LNCAP (cell line): ENCODE results near the gene IL16.

Source experiments
- TF ChIP-seq, protein P1 (sequence below): fragments of 450-650 bp; IDR thresholded peaks from 2 replicates; pipeline ENCODE4 v1.5.1; 2017; ENCODE audit warnings: mild to moderate bottlenecking

Gene IL16

GRCh38 chr15:81326466-81327212 lies 130.0 kb downstream of the IL16 start:
- TF ChIP-seq, protein P1, sequence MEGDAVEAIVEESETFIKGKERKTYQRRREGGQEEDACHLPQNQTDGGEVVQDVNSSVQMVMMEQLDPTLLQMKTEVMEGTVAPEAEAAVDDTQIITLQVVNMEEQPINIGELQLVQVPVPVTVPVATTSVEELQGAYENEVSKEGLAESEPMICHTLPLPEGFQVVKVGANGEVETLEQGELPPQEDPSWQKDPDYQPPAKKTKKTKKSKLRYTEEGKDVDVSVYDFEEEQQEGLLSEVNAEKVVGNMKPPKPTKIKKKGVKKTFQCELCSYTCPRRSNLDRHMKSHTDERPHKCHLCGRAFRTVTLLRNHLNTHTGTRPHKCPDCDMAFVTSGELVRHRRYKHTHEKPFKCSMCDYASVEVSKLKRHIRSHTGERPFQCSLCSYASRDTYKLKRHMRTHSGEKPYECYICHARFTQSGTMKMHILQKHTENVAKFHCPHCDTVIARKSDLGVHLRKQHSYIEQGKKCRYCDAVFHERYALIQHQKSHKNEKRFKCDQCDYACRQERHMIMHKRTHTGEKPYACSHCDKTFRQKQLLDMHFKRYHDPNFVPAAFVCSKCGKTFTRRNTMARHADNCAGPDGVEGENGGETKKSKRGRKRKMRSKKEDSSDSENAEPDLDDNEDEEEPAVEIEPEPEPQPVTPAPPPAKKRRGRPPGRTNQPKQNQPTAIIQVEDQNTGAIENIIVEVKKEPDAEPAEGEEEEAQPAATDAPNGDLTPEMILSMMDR = no peak

DNA sequence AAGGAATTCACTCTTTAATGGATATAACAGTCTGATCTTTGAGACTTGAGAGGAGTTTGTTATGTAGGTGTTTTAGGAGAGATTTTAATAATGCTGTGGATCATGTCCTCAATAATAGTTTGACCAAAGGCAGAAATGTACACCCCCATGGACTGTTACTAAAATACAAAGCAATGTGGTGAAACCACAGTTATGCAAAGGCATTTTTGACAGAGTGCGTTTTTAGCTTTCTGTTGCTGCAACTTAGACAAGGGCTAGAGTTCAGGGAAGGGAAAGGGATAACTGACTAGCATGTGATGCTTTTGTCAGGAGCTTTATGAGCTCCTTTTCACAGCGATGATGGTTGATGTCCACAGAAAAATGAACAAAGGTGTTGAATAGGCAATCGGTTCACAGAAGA lies 130.8 kb downstream of the IL16 start:
- TF ChIP-seq, protein P1 = no peak

DNA sequence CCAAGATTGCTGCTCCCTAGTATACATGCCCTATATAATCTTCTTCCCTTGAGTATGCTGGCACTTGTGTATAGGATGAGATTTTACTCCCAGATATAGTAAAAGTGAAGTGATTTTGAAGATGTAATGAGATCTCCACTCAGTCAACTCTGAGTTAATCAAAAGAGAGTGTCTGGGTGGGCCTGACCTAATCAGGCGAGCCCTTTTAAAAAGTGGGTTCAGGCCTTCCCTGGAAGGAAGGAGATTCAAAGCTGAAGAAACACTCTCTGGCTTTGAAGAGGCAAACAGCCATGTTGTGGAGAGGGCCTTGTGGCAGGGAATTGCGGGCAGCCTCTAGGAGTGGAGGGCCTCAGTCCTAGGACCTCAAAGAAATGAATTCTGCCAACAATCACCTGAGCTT lies 132.8 kb downstream of the IL16 start:
- TF ChIP-seq, protein P1 = no peak

DNA sequence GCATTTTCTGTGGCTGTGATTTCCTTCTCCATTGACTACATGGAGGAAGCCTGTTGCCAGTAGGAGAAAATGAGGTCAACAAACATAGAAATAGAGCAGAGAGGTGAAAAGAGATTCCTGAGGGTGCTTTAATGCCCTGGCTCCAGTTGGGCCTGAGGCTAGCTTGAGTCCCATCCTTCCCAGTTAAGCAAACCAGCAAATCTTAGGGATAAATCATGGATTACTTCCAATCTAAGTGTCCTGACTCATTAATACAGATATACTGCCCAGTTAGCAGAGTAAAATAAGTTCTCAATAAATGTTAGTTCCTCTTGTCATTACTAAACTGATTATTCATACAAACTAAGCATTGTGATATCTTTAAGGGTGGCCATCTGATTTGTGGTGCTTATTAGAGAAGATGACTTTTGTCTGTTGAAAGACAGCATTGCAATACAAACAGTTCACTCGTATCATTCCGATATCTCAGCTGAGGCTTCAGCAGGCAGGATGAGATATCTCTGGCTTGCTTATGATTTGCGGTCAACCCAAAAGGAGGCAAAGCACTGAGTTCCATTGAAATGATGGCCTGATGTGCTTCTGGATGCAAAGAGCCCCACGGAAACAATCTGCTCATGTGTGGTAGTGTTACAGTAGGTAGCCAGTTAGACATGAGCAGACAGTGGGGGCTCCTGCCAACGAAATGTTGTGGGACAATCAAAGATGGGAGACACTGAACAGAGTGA lies 133.8 kb downstream of the IL16 start:
- TF ChIP-seq, protein P1 = no peak

- TF ChIP-seq, protein P1 = no peak
Measured at GRCh38 chr15:81331600-81331999, 134.9 kb downstream of the IL16 start.

GRCh38 chr15:81332326-81332725 lies 135.6 kb downstream of the IL16 start:
- TF ChIP-seq, protein P1 = no peak

- TF ChIP-seq, protein P1 = no peak
Measured at GRCh38 chr15:81333363-81333762, 136.7 kb downstream of the IL16 start.
